ENCODE data around the gene NATD1.

DNA sequence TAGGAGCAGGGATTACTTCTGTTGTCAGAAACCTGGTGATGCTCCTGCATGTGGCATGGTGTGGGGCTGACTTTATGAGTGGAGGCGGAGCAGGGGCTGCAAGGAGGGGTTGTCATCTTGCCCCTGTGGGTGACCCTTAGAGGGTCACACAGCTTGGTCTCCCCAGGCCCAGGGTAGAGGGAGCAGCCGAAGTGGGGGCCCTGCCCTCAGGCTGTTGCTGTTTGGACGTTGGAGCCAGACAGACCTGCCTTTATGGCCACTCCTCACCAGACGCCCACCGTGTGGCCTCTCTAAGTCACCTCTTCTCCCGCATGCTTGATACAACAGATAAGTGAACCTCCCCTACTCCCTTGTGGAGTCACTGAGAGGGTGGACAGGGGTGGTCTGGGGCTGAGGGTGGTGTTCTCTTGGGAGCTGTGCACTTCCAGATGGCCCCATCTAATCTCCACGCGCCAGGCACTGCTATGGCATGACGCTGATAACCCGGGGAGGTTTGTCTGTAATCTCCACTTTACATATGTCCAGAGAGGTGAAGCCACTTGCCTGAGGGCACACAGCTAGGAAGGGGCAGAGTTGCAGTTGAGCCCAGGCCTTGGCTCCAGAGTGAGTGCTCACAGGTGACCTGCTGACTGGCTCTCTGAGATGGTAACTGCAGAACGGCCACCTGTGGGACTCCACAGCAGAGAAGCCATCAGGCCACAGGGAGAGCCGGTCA is 41.3 kb upstream of the NATD1 start:
- TF ChIP-seq CTCF (IDR thresholded peaks at IDR 0.05) (no peak), POLR2A (IDR thresholded peaks at IDR 0.05) (no peak)
